Measurements from ENCODE around the gene CASQ2.

The CASQ2 gene

GRCh38 chr1:115685029-115685705 lies 83.3 kb downstream of the CASQ2 start:
- no peak for DNase-seq

DNA sequence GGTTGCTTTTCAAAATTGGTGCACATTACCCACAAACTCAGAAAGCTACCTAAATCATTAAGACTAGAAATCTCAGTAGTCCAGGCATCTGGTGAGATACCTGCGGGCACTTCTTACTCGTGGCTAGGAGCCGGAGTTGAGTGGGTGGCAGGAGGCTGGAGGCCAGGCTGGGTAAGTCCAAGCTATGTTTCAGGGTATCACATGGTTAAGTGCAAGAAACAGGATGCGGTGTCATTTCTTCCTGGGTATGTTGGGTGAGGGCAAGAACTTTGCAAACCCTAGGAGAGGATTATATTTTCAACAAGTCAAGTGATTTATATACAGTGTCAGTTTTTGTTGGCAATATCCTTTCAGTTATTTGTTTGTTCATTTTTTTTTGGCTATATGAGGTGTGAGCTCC lies 85.7 kb downstream of the CASQ2 start:
- no peak for DNase-seq

DNA sequence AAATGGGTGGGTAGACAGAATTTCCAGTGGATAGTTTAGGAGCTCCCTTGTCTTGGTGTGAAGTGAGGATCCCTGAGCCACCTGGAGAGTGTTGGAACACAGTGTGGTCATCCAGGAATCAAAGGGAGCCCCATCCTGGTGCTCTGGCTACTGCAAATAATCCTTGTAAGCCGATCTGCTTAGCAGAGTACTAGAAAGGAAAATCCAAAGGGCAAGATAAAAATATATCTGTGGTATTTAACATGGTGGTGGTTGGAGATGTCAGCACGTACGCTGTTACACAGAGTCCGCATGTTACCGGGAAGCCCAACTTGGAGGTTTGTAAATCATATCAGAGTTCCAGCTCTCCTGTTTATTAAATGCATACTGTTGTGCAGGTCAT lies 87.8 kb downstream of the CASQ2 start:
- DNase-seq: no peak

DNA sequence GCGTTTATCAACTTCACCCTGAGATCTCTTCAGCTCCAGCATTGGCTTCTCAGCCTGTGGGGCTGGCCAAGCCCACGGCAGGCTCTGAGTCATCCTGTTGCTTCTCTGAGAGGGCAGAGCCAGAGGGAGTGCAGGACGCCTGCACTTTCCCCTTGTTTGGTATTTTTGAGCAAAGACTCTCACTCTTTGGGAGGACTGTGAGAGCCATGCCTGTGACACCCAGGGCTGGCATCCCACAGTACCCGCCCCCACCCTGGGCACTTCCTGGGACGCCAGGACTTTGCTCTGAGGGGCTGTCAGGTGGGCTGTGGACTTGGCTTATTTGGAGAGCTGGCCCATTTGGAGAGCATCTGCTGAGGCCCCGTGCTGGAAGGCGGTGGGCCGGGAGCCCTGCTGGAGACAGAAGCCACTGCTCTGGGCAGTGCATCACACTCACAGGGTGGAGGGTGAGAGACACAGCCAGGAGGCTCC lies 89.3 kb downstream of the CASQ2 start:
- DNase-seq: no peak

GRCh38 chr1:115678141-115678540 lies 90.4 kb downstream of the CASQ2 start:
- DNase-seq: no peak

GRCh38 chr1:115677565-115677964 lies 90.9 kb downstream of the CASQ2 start:
- no peak for DNase-seq

GRCh38 chr1:115677182-115677555 lies 91.3 kb downstream of the CASQ2 start:
- no peak for DNase-seq

DNA sequence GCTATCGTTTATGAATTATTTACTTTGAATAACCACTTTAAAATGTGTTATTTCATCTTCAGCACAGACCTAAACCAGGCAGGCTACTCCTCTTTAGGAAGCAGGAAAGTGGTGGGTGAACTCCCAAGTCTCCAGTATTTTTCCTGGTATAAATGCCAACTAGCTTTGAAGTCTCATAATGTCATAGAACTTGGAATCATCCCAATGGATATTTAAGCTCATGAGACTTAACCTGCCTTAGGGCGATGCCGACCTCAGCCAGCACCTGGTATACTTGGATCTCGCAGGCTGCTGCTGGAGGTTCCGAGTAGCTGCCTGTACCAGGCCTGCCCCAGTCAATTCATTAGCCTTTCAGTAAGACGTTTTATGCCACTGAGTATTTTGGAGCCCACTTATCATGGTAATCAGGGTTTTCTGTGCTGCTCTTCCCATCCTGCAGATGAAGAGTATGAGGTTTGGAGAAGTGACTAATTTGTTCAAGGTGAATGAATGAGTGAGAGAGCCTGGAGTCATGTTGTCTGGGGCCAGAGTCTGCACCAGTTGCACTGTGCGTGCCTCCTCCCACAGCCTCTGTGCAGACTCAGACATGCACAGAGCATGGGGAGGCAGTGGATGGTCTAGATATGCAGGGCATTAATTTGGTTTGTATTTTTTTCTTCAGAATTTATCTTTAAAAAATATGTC lies 91.9 kb downstream of the CASQ2 start:
- no peak for DNase-seq

DNA sequence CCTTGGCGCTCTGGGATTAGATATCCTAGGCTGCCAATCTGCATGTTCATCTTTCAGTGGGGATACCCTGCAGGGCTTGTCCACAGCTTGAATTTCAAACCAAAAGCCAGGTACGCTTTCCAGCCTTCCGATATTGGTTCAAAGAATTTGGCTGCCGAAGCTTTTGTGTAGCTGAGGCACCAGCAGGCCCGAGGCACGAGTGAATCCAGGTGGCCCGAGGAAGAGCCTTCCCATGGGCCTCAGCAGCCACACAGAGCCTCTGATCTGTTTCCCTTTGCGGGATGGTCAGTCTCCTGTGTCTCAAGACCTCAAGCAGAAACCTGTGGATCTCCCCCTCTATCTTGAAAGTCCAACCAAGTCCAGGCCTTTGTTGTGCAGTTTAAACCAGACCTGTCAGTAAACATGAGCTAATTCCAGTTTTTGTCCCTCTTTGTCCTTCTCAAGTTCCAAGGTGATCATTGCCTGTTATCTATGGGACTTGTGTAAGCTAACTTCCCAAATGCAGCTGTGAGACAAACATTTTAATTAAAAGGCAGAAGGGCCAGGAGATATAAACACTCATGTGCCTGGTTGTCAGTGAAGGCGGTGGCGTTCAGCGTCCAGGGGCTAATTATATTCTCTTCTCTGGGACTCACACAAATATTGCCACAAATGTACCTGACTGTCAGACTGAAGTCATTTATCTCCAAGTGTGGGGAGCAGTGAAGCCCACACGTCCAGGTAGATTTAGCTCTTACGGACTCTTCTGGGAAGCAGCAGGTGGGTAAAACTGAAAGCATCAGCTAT lies 96.1 kb downstream of the CASQ2 start:
- no peak for DNase-seq

DNA sequence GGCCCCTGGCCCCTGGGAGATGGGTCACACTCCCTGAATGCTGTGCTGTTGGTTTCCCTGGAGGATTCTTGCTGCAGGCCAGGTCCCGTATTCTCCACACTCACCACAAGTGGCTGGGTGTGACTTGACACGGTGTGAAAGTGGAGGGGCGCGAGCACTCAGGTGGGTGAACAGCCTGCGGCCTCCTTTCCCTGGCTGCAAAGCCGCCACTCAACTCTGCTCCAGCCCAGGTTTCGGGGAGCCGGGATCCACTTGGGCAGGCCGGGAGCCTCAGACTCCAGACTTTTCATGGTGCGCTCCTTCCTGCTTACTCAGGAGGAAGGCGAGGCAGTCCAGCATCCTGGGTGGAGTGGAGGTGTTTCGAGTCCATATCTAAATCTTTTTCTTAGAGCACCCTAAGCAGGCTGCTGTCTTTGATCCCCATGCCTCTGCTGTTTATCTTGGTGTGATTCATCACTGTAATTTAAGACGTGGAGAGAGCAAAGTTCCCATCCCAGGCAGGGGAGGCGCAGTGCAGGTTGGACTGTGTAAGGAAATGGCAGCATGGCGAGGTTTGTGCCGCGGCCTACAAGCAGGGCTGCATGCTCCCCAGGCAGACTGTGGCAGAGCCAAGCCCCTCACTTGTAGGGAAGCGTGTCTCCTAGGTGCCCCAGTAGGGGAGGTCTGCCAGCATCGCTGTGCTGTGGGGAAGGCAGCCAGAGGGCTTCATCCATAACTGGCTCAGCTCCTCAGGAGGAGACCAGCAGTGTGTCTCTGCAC lies 97.2 kb downstream of the CASQ2 start:
- no peak for DNase-seq

DNA sequence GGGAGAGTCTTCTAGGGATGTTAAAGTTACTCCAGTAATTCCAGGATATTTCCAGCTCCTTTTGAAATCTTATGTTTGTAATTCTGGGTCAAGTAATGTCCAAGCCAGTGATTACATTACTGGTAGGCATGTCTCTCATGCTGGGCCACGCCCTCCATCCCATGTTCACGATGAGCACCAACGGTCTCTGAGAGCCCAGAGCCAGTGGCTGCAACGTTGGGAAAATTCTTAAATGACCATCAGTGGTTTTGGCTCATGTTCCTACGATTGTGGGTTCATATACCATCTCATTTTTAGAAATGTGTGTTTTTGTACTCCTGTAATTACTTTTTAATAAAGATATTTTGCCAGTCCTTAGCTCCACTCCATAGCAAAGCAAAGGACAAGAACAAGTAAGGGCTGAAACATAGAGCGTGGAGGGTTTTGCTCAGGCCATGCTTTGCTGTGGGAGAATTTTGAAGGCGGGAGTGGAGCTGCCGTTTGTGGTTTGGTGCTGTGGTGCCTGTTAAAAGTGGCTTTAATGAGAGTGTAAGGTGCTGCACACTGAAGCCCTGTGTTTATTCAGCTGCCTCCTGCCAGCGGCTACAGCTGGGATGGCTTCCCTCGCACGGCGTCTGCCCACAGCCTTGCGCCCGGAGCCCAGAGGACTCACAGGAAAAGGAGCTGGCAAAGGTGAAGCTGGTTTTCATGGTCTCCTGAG lies 97.9 kb downstream of the CASQ2 start:
- no peak for DNase-seq

GRCh38 chr1:115669886-115670285 lies 98.6 kb downstream of the CASQ2 start:
- DNase-seq: no peak

GRCh38 chr1:115669002-115669673 lies 99.4 kb downstream of the CASQ2 start:
- DNase-seq: no peak

GRCh38 chr1:115668579-115668978 lies 99.9 kb downstream of the CASQ2 start:
- no peak for DNase-seq

GRCh38 chr1:115666702-115667101 lies 101.8 kb downstream of the CASQ2 start:
- DNase-seq: no peak

DNA sequence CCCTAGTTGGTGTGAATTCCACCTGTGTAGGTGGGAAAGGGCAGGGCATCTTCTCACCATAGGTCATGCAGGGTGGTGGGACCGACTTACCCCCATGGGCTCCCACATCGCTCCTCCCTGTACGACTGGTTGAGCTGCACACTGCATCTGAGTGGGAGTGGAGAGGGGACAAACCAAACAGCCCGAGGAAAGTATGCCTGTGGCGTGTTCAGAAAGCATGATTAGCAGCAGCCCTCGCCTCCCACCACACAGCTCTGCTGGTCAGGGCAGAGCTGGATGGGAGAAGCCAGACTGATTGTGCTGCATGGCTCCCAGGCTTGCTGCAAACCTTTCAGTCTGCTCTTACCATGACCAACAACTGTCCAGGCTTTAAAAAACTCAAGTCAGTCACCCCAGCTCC lies 102.3 kb downstream of the CASQ2 start:
- no peak for DNase-seq

- no peak for DNase-seq
Observed at GRCh38 chr1:115665319-115666096, 103.0 kb downstream of the CASQ2 start.

- no peak for DNase-seq
Observed at GRCh38 chr1:115661157-115661556, 107.4 kb downstream of the CASQ2 start.

GRCh38 chr1:115660151-115660550 lies 108.4 kb downstream of the CASQ2 start:
- no peak for DNase-seq

DNA sequence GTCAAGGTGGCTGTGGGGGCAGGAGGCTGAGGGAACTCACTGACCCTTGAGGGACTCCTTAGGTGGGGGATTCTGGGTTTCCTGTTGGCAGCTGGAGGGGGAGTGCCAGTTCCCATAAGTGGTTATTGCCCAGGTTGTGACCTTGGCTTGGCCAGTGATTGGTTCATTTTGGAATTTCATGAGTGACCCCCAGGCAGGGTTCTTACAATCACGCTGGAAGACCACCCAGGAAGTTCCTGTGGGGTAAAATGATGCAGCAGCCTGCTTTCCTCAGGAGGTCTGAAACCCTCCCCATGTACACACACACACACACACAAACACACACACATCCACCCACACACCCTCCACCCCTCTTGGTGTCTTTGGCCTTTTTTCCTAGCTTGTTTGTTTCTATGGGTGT lies 109.9 kb downstream of the CASQ2 start:
- DNase-seq: no peak

GRCh38 chr1:115656461-115657077 lies 111.9 kb downstream of the CASQ2 start:
- no peak for DNase-seq
